GM20431 (cell line): ENCODE results near the gene GMPR2.

Experiments used
- in situ Hi-C: fragments of 300-500 bp; cut with MseI, MboI; formaldehyde crosslinking; loops from one replicate; pipeline ENCODE4 v1.15.0; 2020; ENCODE audit warnings: low sequenced_read_pairs; ENCODE audit not compliant: unreplicated experiment

The GMPR2 gene

GRCh38 chr14:24279301-24280186, 46.8 kb downstream of the GMPR2 start:
- in situ Hi-C loops, result no loop called here

GRCh38 chr14:24280797-24281460, 48.2 kb downstream of the GMPR2 start:
- in situ Hi-C loops, result no loop called here

GRCh38 chr14:24281636-24282035, 48.9 kb downstream of the GMPR2 start:
- in situ Hi-C loops, result no loop called here

GRCh38 chr14:24282736-24283135, 50.0 kb downstream of the GMPR2 start:
- in situ Hi-C loops, result no loop called here

GRCh38 chr14:24283796-24284460, 51.2 kb downstream of the GMPR2 start:
- in situ Hi-C loops, result no loop called here

DNA sequence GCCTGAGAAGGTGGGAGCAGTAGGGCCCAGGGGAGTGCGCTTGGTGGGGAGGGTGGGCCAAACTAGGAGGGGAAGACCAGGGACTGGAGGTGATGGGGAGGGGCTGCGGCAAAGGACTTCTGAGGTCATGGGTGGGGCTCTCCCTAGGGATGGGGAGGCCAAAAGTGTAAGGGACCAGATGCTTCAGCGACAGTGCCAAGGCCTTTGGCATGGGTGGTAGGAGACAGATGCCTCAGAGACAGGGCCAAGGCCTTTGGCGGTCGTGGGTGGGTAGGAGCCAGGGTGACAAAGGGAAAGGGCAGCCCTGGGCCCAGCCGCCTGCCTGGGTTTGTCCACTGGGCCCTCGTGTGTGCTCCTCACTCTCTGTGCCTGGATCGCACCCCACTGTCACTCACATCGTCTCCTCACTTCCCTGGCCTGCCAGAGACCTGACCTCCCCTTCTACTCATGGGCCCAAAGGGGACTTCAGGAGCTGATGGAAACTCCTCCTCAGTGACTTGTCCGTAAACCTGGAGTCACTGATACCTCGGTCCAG, 51.8 kb downstream of the GMPR2 start:
- in situ Hi-C loops, result no loop called here

- in situ Hi-C loops, result no loop called here
Observed at GRCh38 chr14:24285351-24285750, 52.6 kb downstream of the GMPR2 start.

DNA sequence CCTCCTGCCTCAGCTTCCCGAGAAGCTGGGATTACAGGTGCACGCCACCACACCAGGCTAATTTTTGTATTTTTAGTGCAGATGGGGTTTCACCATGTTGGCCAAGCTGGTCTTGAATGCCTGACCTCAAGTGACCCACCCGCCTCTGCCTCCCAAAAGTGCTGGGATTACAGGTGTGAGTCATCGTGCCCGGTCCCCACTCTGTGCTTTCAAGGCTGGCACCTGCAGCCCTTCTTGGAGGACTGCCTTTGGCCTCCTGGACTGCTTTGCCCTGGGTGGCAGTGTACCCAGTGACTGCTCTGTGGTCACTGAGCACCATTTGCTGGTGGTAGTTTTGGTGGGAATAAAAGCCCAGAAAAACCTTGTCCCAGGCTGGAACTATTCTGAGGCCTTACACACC, 54.3 kb downstream of the GMPR2 start:
- in situ Hi-C loops, result no loop called here
